GM20000 (cell line): ENCODE results near the gene NPAS2.

Source experiments
- DNase-seq: peaks from one replicate; pipeline ENCODE4 v3.0.0; 2012; ENCODE audit warnings: low spot score
- CTCF ChIP-seq: IDR thresholded peaks from 2 replicates; pipeline ENCODE4 v1.5.1; 2012; ENCODE audit warnings: mild to moderate bottlenecking, control low read depth; ENCODE audit errors: extremely low read depth, missing control alignments

NPAS2 gene

DNA sequence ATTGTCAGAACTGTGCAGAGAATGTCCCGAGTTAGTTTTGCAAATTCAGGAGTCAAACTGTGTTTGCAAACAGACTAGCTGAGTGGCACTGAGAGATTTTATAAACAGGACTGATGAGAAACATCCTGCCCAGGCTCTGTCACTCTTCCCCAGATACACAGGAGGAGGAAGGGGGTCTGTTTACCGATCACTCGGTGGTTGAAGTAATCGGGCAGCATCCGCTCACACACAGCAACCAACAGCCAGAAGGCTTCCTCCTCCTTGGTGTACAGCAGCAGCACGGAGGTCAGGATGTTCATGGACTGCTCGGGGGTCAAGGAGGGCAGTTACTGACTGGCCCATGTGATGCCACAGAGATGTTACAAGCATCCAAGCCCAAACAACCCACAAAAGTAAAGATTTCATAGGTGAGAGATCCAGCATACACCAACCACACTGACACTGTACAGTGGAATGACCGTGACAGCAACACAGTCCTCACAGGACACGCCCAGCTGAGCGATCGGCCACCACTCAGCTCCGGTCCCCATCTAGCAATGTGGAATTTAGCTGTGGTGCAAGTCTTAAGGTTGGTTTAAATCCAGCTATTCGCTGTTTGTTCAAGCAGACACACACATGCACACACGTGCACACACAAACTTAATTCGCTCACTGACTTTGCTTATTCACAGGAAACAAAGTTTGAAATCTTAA lies 212.3 kb downstream of the NPAS2 start:
- no peak for TF ChIP-seq CTCF
- no peak for DNase-seq

- DNase-seq = peak; percentile 55
- TF ChIP-seq CTCF = peak; percentile 46
Measured at GRCh38 chr2:101036562-101036961, 216.6 kb downstream of the NPAS2 start.

DNA sequence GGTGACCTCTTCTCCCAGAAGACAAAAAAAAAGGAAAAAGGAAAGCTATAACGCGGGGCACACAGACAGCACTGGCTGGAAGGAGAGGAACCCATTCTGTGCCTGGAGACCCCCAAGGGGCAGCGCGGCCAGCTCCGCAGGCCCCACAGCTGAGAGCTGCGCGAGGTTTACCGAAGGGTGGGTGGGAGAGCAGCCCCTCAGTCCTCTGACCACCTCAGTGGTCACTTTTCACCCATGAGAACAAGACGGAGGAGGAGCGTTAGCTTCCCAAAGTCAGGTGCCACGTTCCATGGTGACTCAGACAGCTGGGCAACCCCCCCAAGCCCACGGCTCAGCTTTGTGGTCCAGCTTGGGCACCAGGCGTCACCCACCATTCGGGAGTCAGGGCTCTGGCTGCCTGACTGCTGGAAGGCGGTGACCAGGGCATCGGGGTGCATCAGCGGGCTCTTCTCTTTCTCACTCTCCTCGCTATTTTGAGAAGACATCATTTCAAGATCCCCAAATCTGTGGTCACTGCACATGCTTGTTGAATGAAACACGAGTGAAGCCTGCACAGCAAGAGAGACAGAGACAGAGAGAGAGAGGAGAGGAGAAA lies 217.3 kb downstream of the NPAS2 start:
- DNase-seq = no peak
- TF ChIP-seq CTCF = no peak

- TF ChIP-seq CTCF = peak; percentile 44
- DNase-seq = no peak
Measured at GRCh38 chr2:101038455-101039255, 218.7 kb downstream of the NPAS2 start.

- no peak for DNase-seq
- no peak for TF ChIP-seq CTCF
Measured at GRCh38 chr2:101040072-101040471, 220.1 kb downstream of the NPAS2 start.

DNA sequence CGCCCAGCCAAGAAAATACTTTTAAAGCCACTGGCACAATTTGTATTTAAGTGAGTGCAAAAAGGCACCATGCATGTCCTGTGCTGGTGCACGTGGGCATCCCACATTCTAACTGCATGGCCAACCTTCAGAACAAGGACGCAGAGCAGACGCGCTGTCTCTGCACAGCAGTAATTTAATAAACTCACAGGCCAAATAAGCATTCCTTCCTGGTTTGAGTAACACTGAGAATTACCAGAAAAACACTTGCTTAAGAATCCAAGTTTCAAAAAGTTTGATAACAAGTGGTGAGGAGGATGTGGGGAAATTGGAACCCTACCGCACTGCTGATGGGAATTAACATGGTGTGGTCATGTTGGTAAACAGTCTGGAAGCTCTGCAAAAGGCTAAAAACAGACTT lies 220.8 kb downstream of the NPAS2 start:
- no peak for DNase-seq
- no peak for TF ChIP-seq CTCF

- no peak for TF ChIP-seq CTCF
- no peak for DNase-seq
Measured at GRCh38 chr2:101041413-101041812, 221.5 kb downstream of the NPAS2 start.
